Activated naive CD4-positive, alpha-beta T cell treated with anti-CD3 and anti-CD28 coated beads, Interleukin-2, amount 50 U/mL, for 24 hours (primary cell): ENCODE results near the gene ASL.
A peak's percentile ranks its signal among the peaks of the same experiment; 100 is the strongest.
"Not testable (repeated sequence)": the region's sequence is repeated elsewhere in the genome, so short reads cannot be mapped to it uniquely, and the experiment has no call there.

Source experiments
- H3K27ac Mint-ChIP-seq: one replicate; pipeline ENCODE4 v1.8.0; 2021; ENCODE audit warnings: mild to moderate bottlenecking, mixed read lengths
- H3K27me3 Mint-ChIP-seq: one replicate; pipeline ENCODE4 v1.8.0; 2021; ENCODE audit warnings: mixed read lengths
- H3K36me3 Mint-ChIP-seq: one replicate; pipeline ENCODE4 v1.8.0; 2021; ENCODE audit warnings: mixed read lengths
- H3K4me1 Mint-ChIP-seq: one replicate; pipeline ENCODE4 v1.8.0; 2021; ENCODE audit warnings: mixed read lengths
- H3K4me3 Mint-ChIP-seq: one replicate; pipeline ENCODE4 v1.8.0; 2021; ENCODE audit warnings: mild to moderate bottlenecking, mixed read lengths
- H3K9me3 Mint-ChIP-seq: one replicate; pipeline ENCODE4 v1.8.0; 2021; ENCODE audit warnings: mixed read lengths

The ASL gene

GRCh38 chr7:66099551-66100407 lies 24.2 kb downstream of the ASL start:
- Mint-ChIP-seq H3K27me3 (no peaks in the 10 kb centered on the region), H3K36me3 (no peaks in the 10 kb centered on the region), H3K4me1 (peaks cover 11% of the 10 kb centered on the region), H3K9me3 (no peaks in the 10 kb centered on the region), H3K27ac (peak overlapping the region; percentile 80), H3K4me3 (peak overlapping the region; percentile 85)

GRCh38 chr7:66100408-66101050 lies 24.9 kb downstream of the ASL start:
- Mint-ChIP-seq H3K4me1 (peaks cover 15% of the 10 kb centered on the region), H3K36me3 (no peaks in the 10 kb centered on the region), H3K27me3 (no peaks in the 10 kb centered on the region), H3K4me3 (peak overlapping the region; percentile 85), H3K9me3 (no peaks in the 10 kb centered on the region), H3K27ac (peak overlapping the region; percentile 80)

GRCh38 chr7:66102168-66102567 lies 26.5 kb downstream of the ASL start:
- not testable (repeated sequence) for H3K27ac Mint-ChIP-seq, H3K36me3 Mint-ChIP-seq, H3K4me3 Mint-ChIP-seq, H3K27me3 Mint-ChIP-seq, H3K9me3 Mint-ChIP-seq
- H3K4me1 Mint-ChIP-seq, result peaks cover 15% of the 10 kb centered on the region

GRCh38 chr7:66103994-66104393 lies 28.4 kb downstream of the ASL start:
- H3K36me3 Mint-ChIP-seq, H3K27ac Mint-ChIP-seq, H3K9me3 Mint-ChIP-seq, H3K4me3 Mint-ChIP-seq, H3K27me3 Mint-ChIP-seq: not testable (repeated sequence)
- peaks cover 15% of the 10 kb centered on the region for H3K4me1 Mint-ChIP-seq

- Mint-ChIP-seq H3K4me3 (no peak overlapping the region), H3K4me1 (peaks cover 5% of the 10 kb centered on the region), H3K36me3 (no peaks in the 10 kb centered on the region), H3K27me3 (no peaks in the 10 kb centered on the region), H3K9me3 (no peaks in the 10 kb centered on the region), H3K27ac (no peak overlapping the region)
Observed at GRCh38 chr7:66105263-66105748, 29.7 kb downstream of the ASL start.

- not testable (repeated sequence) for H3K4me1 Mint-ChIP-seq, H3K36me3 Mint-ChIP-seq, H3K4me3 Mint-ChIP-seq, H3K27ac Mint-ChIP-seq, H3K27me3 Mint-ChIP-seq, H3K9me3 Mint-ChIP-seq
Observed at GRCh38 chr7:66108410-66108809, 32.8 kb downstream of the ASL start.

- Mint-ChIP-seq H3K27ac (no peak overlapping the region), H3K27me3 (no peaks in the 10 kb centered on the region)
Observed at GRCh38 chr7:66110856-66111255, 35.2 kb downstream of the ASL start.

GRCh38 chr7:66114743-66115649 lies 39.4 kb downstream of the ASL start, which contains the start of gene CRCP:
TSS of gene CRCP (plus strand) at chr7:66114847. CDS start at chr7:66114963, 116 bp downstream.
- Mint-ChIP-seq H3K9me3 (no peaks in the 10 kb centered on the region), H3K27me3 (no peaks in the 10 kb centered on the region), H3K27ac (peak within 1 kb of the TSS; percentile 97), H3K4me1 (peaks cover 39% of the 10 kb centered on the region), H3K4me3 (peak within 1 kb of the TSS; percentile 92), H3K36me3 (peaks cover 9% of the 10 kb centered on the region)

More at GRCh38 chr7:66110856-66111255, 35.2 kb downstream of the ASL start:
- Mint-ChIP-seq H3K36me3 (peaks cover 3% of the 10 kb centered on the region), H3K9me3 (no peaks in the 10 kb centered on the region), H3K4me1 (peaks cover 4% of the 10 kb centered on the region), H3K4me3 (no peak overlapping the region)

GRCh38 chr7:66116680-66117420 lies 41.2 kb downstream of the ASL start:
- H3K27me3 Mint-ChIP-seq, H3K9me3 Mint-ChIP-seq, H3K36me3 Mint-ChIP-seq: not testable (repeated sequence)
- H3K27ac Mint-ChIP-seq, result peak overlapping the region; percentile 80
- peak overlapping the region; percentile 92 for H3K4me3 Mint-ChIP-seq
- peaks cover 42% of the 10 kb centered on the region for H3K4me1 Mint-ChIP-seq

- Mint-ChIP-seq H3K27me3 (no peaks in the 10 kb centered on the region), H3K4me3 (peak overlapping the region; percentile 47), H3K36me3 (peaks cover 9% of the 10 kb centered on the region), H3K27ac (peak overlapping the region; percentile 23), H3K4me1 (peaks cover 49% of the 10 kb centered on the region), H3K9me3 (no peaks in the 10 kb centered on the region)
Observed at GRCh38 chr7:66118603-66119002, 43.0 kb downstream of the ASL start.

GRCh38 chr7:66119245-66119850 lies 43.7 kb downstream of the ASL start:
- peaks cover 52% of the 10 kb centered on the region for H3K4me1 Mint-ChIP-seq
- H3K9me3 Mint-ChIP-seq, result no peaks in the 10 kb centered on the region
- H3K4me3 Mint-ChIP-seq, result no peak overlapping the region
- no peaks in the 10 kb centered on the region for H3K27me3 Mint-ChIP-seq
- H3K36me3 Mint-ChIP-seq, result peaks cover 9% of the 10 kb centered on the region
- peak overlapping the region; percentile 33 for H3K27ac Mint-ChIP-seq

- Mint-ChIP-seq H3K27ac (no peak overlapping the region), H3K36me3 (peaks cover 2% of the 10 kb centered on the region), H3K27me3 (no peaks in the 10 kb centered on the region), H3K9me3 (no peaks in the 10 kb centered on the region), H3K4me1 (peaks cover 67% of the 10 kb centered on the region), H3K4me3 (no peak overlapping the region)
Observed at GRCh38 chr7:66123175-66123528, 47.5 kb downstream of the ASL start.

GRCh38 chr7:66124569-66124861 lies 48.9 kb downstream of the ASL start:
- peaks cover 55% of the 10 kb centered on the region for H3K4me1 Mint-ChIP-seq
- not testable (repeated sequence) for H3K36me3 Mint-ChIP-seq, H3K9me3 Mint-ChIP-seq, H3K27me3 Mint-ChIP-seq
- peak overlapping the region; percentile 4 for H3K27ac Mint-ChIP-seq
- peak overlapping the region; percentile 20 for H3K4me3 Mint-ChIP-seq

- Mint-ChIP-seq H3K9me3 (no peaks in the 10 kb centered on the region), H3K27ac (peak overlapping the region; percentile 49), H3K36me3 (peaks cover 2% of the 10 kb centered on the region), H3K4me3 (no peak overlapping the region), H3K4me1 (peaks cover 55% of the 10 kb centered on the region), H3K27me3 (no peaks in the 10 kb centered on the region)
Observed at GRCh38 chr7:66125052-66125694, 49.6 kb downstream of the ASL start.
